Kidney (tissue), 14 donors: ENCODE results near the gene GRIK1. TPM values are rescaled to one million over a fixed set of nuclear protein-coding genes. Genes with fewer than 3 reads are reported as not detected.

ENCODE experiments used
- DNase-seq, 5 donors: peaks; one replicate each; pipeline ENCODE4 v3.0.0-alpha.2; 2013 to 2020
- FAIRE-seq: peaks from 2 replicates; lab custom pipeline; 2012; peaks lifted over from hg19 to GRCh38; lab: Jason Lieb, UNC
- H3K27ac ChIP-seq, 2 donors: one replicate each; pipeline ENCODE4 v1.7.0; 2013; ENCODE audit warnings: low read depth in 2 of 2, low read length in 2 of 2, inconsistent platforms in 1 of 2
- H3K27me3 ChIP-seq: one replicate; pipeline ENCODE4 v1.7.1; 2013; ENCODE audit warnings: low read length, inconsistent platforms; ENCODE audit not compliant: control insufficient read depth, insufficient read depth
- H3K36me3 ChIP-seq, 3 donors: one replicate each; pipeline versions ENCODE4 v1.7.0 to v1.7.1; 2013; ENCODE audit warnings: low read length in 3 of 3, control low read depth in 1 of 3, inconsistent platforms in 1 of 3; ENCODE audit not compliant: insufficient read depth in 3 of 3, control insufficient read depth in 2 of 3
- H3K4me1 ChIP-seq, 3 donors: one replicate each; pipeline versions ENCODE4 v1.7.0 to v1.7.1; 2013; ENCODE audit warnings: low read length in 3 of 3, inconsistent platforms in 1 of 3, low read depth in 1 of 3; ENCODE audit not compliant: control insufficient read depth in 2 of 3, insufficient read depth in 2 of 3
- H3K4me3 ChIP-seq, 3 donors: one replicate each; pipeline versions ENCODE4 v1.7.0 to v1.8.1; 2013; ENCODE audit warnings: low read length in 3 of 3, control low read depth in 1 of 3, inconsistent platforms in 1 of 3
- H3K9ac ChIP-seq, 3 donors: one replicate each; pipeline versions ENCODE4 v1.7.0 to v1.7.1; 2013; ENCODE audit warnings: low read length in 3 of 3, control low read depth in 1 of 3, inconsistent platforms in 1 of 3
- H3K9me3 ChIP-seq, 3 donors: one replicate each; pipeline versions ENCODE4 v1.7.0 to v1.7.1; 2013; ENCODE audit warnings: low read length in 3 of 3, control low read depth in 1 of 3, inconsistent platforms in 1 of 3; ENCODE audit not compliant: control insufficient read depth in 2 of 3, insufficient read depth in 1 of 3
- intact Hi-C: fragments of 100-400 bp; cut with DNase I; formaldehyde crosslinking; loops from one replicate; pipeline ENCODE4 v1.11.1; 2022
- polyA plus RNA-seq: library from polyadenylated mRNA; stranded (reverse); fragments of 350-450 nt; fragmentation: Illumina TruSeq; extraction: RNeasy Lipid Tissue Mini Kit (QIAGEN cat#74804); gene quantifications from one replicate; pipeline ENCODE4 v1.2.3, GENCODE V29; 2014; ENCODE audit warnings: low read depth, low replicate concordance; ENCODE audit not compliant: insufficient read depth
- total RNA-seq: library from RNA; stranded (reverse); fragmentation: NEBNext Ultra II Directional; extraction: Animal tissue kit (Norgen Biotek cat#: 25700); gene quantifications from one replicate; pipeline ENCODE4 v1.2.1, GENCODE V29; 2021
- TF ChIP-seq, protein P1 (sequence below): IDR thresholded peaks from 3 replicates; pipeline ENCODE4 v1.5.1; 2012; ENCODE audit warnings: mild to moderate bottlenecking, moderate library complexity, borderline replicate concordance; ENCODE audit not compliant: insufficient read depth; ENCODE audit errors: extremely low read depth
- donor health status: control.
- donor health status: control.
- donor health status: control.
- donor health status: control.
- donor health status: control.
- donor health status: DM: yes; HTN: yes; CAD: no.
- donor health status: Normal renal cell carcinoma (clear cell type).

Gene GRIK1
- total and polyA plus RNA-seq, 2 donors from 2014 or later, result not detected

DNA sequence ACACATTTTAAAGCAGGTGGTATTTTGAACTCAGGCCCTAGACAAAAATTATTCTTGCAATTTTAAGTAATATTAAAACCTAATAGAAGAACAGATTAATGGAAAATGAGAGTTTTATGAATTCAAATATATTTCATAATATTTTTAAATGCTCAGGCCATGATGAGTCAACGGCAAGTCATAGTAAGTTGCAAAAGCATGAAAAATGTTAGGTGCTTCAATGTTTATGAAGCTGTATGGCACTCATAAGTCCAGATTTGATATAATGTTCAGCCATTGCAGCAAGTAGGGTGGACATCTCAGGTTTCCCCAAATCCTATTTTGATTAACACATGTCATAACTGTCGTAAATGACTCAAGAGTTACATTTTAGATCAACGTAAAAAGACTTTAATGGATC, 112.6 kb downstream of the GRIK1 start:
- Histone ChIP-seq H3K36me3 (no peaks in the 10 kb centered on the region), H3K27ac (no peak overlapping the region), H3K4me1 (no peaks in the 10 kb centered on the region), H3K9me3 (peaks cover 0 to 7% (median 0%) of the 10 kb centered on the region in 3 donors), H3K4me3 (no peak overlapping the region), H3K27me3 (no peaks in the 10 kb centered on the region), H3K9ac (no peak overlapping the region)
- intact Hi-C loops, result no loop called here
- no peak for FAIRE-seq
- TF ChIP-seq, protein P1, sequence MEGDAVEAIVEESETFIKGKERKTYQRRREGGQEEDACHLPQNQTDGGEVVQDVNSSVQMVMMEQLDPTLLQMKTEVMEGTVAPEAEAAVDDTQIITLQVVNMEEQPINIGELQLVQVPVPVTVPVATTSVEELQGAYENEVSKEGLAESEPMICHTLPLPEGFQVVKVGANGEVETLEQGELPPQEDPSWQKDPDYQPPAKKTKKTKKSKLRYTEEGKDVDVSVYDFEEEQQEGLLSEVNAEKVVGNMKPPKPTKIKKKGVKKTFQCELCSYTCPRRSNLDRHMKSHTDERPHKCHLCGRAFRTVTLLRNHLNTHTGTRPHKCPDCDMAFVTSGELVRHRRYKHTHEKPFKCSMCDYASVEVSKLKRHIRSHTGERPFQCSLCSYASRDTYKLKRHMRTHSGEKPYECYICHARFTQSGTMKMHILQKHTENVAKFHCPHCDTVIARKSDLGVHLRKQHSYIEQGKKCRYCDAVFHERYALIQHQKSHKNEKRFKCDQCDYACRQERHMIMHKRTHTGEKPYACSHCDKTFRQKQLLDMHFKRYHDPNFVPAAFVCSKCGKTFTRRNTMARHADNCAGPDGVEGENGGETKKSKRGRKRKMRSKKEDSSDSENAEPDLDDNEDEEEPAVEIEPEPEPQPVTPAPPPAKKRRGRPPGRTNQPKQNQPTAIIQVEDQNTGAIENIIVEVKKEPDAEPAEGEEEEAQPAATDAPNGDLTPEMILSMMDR, result no peak
- DNase-seq, result no peak

DNA sequence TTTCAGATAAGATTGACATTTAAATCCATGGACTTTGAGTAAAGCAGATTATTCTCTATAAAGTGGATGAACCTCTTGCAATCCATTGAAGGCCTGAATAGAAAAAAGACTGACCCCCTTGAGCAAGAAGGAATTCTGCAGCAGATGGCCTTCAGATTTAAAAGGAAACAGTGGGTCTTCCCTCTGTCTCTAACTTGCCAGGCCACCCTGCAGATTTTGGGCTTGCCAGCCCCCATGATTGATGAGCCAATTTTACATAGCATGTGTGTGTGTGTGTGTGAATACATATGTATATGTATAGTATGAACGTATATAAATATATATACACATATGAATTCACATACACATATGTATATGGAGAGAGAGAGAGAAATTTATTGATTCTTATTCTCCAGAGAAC, 113.4 kb downstream of the GRIK1 start:
- FAIRE-seq, result no peak

DNA sequence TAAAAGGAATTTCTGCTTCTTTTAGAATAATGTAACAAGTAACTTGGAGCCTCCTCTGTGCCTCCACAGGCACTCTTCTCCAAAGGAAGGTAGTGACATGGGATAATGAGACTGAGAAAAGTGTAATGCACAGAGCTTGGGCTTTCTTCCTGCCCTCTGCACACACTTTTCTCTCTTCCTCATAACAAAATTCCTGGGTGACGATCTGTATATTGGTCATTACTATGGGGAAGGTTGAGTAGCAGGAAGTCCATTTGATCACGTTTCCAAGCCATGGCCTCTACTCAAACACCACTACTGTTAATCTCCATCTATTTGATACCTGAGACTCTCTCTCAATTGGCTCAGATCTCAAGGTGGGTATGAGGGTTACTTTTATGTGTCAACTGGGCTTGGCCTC, 113.9 kb downstream of the GRIK1 start:
- Histone ChIP-seq H3K36me3 (no peaks in the 10 kb centered on the region), H3K4me3 (no peak overlapping the region), H3K4me1 (no peaks in the 10 kb centered on the region), H3K27me3 (no peaks in the 10 kb centered on the region), H3K27ac (no peak overlapping the region), H3K9ac (no peak overlapping the region), H3K9me3 (peaks cover 0 to 4% (median 0%) of the 10 kb centered on the region in 3 donors)
- TF ChIP-seq, protein P1, result no peak
- intact Hi-C loops, result no loop called here
- FAIRE-seq, result no peak
- no peak for DNase-seq

More for the DNA sequence above, 113.4 kb downstream of the GRIK1 start:
- intact Hi-C loops, result no loop called here
- Histone ChIP-seq H3K4me1 (no peaks in the 10 kb centered on the region), H3K4me3 (no peak overlapping the region), H3K36me3 (no peaks in the 10 kb centered on the region), H3K27me3 (no peaks in the 10 kb centered on the region), H3K9me3 (peaks cover 0 to 4% (median 0%) of the 10 kb centered on the region in 3 donors), H3K27ac (no peak overlapping the region), H3K9ac (no peak overlapping the region)
- DNase-seq, result no peak
- TF ChIP-seq, protein P1, result no peak

DNA sequence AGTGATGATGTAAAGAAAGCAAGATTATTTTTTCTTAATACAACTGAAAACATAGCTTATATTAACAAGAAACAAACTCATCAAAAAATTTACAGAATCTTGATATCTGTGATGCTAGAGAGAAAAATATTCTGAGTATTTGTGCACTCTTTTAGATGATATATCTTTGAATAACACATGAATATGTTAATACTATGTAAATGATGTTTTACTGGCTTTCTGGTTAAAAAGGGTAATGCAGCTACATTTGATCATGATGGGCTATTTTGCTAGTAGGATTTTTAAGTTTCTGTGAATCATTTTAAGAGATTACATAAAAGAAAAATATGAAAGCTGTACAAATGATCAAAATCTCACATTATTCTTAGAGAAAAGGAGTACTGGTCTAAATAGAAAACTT, 114.5 kb downstream of the GRIK1 start:
- FAIRE-seq (no peak), DNase-seq (no peak)
- Histone ChIP-seq H3K27me3 (no peaks in the 10 kb centered on the region), H3K36me3 (no peaks in the 10 kb centered on the region), H3K27ac (no peak overlapping the region), H3K9me3 (peaks cover 0 to 4% (median 0%) of the 10 kb centered on the region in 3 donors), H3K9ac (no peak overlapping the region), H3K4me1 (no peaks in the 10 kb centered on the region), H3K4me3 (no peak overlapping the region)
- intact Hi-C loops, result no loop called here
- TF ChIP-seq, protein P1, result no peak
